Diencephalon (tissue), 1 donor: ENCODE data around the gene COA1. TPM values are rescaled to one million over a fixed set of nuclear protein-coding genes. Genes with fewer than 3 reads are reported as not detected.

Source experiments
- total RNA-seq: library from RNA; depleted of rRNA; stranded (reverse); fragments of >200 nt; gene quantifications from one replicate; pipeline ENCODE4 v1.2.3, GENCODE V29; 2014

COA1 gene
- total RNA-seq: 61.6 TPM

DNA sequence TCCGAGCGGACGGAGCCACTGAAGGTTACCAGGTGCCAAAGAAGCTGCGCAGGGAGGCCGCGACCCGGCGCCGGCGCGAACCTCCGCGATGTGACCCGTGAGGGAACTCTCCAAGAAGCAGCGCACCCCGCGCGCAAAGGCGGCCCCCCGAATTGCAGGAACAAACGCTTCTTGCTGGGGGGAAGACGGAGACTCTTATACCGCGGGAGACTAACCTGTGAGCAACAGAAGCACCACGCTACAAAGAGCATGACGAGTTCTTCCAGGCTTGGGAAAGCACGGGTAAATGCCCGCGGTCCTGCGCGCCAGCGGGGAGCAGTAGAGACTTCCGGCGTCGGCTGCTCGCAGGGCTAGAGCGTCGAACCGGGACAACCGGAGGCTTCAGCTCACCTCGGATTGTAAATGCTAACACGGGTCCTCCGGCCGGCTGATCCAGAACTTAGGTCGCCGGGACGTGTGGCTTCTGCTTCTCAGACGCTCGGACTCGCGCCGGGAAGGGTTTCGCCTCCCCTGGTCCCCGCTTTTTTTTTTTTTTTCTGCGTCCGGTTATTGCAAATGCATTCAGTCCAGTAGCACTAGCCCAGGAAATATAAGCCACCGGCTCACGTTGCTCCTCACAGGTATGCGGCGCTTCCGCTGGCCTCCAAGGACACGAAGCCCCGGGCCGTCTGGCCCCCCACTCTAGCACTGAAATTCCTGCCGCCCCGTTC, at the start of gene COA1:
Gene COA1 (minus strand): TSS at position 310 of the 710 bp plus-strand sequence. CDS start 80,909 bp downstream, outside the sequence.

DNA sequence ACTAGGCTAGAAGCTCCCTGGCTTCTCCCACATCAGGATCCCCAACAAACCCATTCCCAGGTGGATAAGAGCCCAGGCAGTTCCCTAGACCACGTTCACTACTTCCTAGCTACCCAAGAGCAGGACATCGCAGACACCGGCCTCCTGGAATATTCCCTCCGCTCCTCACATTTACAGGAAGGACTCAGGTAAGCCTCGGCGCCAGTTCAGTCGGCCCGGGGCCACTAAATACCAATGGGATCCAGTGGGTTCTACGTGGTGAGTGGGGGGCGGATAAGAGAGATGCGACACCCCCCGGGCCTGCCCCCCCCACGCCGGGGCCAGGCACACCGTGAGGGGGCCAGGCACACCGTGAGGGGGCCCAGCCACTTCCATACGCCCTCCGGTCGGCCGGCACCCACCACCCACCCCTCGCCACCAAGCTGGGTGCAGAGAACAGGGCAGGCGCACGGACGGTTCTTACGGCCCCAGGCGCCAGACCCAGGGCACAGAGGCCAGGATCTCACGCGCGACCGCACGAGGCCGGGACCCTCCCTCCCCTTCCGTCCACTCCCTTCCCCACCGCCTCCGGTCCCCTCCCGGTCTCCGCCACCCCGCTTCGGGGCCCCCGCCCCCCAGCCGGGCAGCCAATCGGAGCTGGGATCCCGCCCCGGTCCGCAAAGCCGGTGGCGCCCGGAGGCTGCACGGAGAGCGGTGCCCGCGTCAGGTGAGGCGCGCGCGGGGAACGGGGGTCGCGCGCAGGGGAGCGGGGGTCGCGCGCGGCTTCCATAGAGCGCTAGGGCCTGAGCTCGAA, 28.9 kb upstream of the COA1 start, which contains the start of gene BLVRA:
Gene BLVRA (plus strand): TSS at position 652 of the 793 bp plus-strand sequence. CDS start 12,479 bp downstream, outside the sequence.

Other genes starting within 250 kb of the COA1 start
- gene STK17A, start 146.4 kb downstream of the COA1 start, total RNA-seq: 16.1 TPM
- gene BLVRA, start 29.2 kb upstream of the COA1 start, total RNA-seq: 16.8 TPM
- gene MRPS24, start 140.0 kb upstream of the COA1 start, total RNA-seq: 34.1 TPM
- 34.8 TPM for gene URGCP, start 177.1 kb upstream of the COA1 start, total RNA-seq
- 14.3 TPM for gene UBE2D4, start 196.9 kb upstream of the COA1 start, total RNA-seq